Stimulated activated naive CD4-positive, alpha-beta T cell (primary cell): Measurements from ENCODE around the gene UNC93A.
"Not testable (repeated sequence)": the region's sequence is repeated elsewhere in the genome, so short reads cannot be mapped to it uniquely, and the experiment has no call there.

ENCODE experiments used
- DNase-seq, 6 experiments: peaks; one replicate each; lab custom pipeline; 2025; lab: John Stamatoyannopoulos, UW

The UNC93A gene

DNA sequence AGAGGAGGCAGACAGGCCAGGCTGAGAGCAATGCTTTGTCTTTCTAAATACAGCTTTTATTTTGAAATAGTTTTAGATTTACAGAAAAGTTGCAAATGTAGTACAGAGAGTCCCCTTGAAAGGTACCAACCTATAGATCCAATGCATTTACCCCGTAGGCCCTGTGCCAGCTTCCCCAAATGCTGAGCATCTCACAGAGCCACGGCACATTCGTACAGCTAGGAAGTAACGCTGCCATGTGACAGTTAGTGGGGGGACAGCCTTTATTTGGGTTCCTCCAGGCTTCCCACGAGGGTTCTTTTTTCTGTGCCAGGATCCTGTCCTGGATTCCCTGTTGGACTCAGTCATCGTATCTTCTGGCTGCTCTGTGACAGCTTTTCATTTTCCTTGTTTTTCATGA, 20.6 kb downstream of the UNC93A start:
- DNase-seq, result not testable (repeated sequence)

DNA sequence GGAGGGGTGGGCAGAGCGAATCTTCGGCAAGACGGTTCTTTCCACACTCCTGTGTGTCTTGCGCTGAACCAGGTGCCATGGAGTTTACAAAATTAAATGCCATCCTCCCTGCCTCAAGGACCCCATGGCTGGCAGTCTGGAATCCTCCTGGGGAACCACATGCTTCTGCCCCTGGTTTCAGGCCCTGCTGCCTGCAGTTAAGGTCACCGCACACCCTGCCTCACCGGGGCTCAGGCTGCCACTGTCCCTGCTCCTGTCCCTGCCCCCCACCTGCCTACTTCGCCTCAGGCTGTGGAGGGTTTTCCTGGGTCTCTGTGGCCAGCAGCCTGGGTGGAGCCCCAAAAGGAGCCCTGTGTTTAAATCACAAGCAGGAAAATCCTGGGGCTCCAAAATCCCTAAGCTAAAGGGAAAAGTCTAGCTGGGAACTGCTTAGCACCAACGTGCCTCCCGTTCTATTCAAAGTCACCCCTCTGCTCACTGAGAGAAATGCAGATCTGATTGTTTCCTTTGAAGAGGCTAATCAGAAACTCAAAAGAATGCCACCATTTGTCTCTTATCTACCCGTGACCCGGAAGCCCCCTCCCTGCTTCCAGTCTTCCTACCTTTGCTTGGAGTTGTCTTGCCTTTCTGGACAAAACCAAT, 23.2 kb downstream of the UNC93A start:
- DNase-seq, result no peak

DNA sequence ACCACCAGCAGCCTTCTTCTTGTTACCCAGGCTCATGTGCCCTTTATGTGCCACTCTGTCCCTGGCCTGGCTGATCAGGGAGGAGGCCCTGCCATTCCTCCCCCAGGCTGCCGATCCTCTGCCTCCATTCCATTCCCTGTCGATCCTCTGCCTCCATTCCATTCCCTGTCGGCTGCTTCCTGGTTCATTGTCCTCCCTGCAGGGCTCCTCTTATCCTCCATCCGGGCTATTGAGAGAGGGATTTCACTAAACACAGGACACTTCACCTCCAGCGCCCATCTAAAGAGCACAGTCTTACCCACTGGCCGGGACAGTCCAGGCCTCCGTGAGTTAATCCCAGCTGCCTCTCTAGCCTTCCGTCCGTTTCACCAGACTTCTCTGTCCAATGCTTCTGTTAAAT, 26.1 kb downstream of the UNC93A start:
- DNase-seq, result no peak

DNA sequence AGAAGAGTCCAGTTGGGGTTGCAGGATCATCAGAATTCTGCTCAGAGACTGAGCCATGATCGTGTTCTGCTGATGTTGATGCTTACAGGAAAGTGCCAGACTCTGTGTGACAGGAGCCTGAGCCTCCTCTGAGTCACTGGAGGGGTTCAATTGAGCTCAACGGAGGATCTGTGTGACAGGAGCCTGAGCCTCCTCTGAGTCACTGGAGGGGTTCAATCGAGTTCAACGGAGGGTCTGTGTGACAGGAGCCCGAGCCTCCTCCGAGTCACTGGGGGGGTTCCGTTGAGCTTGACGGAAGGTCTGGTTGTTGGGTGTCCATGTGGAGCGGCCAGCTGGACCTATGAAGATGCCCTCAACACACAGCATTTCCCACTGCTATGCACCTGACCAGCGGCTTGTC, 27.2 kb downstream of the UNC93A start:
- DNase-seq, result not testable (repeated sequence)

DNA sequence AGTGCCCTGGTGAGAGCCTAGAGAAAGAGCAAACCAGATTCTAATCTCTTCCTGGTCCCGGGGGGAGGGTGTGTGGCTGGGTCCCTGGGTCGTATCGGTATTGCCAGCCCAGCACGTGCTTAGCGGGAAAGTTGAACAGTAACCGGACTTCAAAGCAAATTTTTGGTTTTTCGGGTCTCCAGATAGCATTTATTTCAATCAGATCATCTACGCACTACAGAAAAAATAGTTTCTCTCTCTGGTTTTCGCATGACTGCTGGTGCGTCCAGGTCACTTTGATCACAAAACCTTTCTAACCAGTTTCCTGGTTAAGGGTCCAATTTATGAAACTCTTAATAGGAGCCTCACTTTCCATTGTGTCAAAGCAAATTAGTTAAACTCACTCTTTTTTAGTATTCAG, 27.7 kb downstream of the UNC93A start:
- DNase-seq, result not testable (repeated sequence)

DNA sequence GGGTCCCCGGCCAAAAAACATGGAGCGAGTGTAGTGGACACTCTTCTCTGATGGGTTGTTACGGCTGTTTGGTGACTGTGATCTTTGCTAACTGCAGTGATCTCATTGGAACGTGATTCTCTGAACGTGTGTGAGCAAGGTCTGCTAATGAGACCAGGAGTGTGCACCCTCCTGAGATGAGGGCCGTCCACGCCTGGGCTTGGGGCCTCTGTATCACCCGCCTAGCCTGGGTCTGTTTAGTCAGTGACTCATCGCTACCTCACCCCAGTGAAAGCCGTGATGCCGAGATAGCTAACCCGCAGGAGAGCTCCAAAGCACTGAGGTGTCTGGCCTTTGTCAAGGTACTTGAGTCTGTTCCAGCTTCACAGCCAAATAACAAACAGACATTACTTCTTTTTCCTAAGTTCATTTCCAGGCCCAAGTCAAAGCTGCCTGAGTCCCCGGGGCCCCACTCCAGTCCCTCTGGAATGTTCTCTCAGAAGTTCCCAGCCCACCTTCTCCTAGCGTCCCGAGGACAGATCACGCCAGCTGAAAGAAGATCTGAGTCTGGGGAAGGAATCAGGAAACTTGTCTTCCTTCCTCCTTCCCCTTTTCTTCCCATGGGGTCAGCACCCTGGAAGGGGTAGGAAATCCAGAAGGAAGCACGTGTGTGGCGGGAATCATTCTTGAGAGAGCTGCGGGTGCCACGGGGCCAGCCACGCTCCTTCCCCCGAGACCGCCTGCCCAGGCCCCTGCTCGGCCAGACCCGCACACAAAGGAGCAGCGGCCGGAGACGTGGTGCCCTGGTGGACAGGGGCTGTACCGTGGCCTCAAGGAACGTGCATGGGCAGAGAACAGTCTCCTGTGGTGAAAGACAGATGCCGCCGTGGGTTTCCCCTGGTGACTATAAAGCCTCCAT, 29.0 kb downstream of the UNC93A start:
- not testable (repeated sequence) for DNase-seq

DNA sequence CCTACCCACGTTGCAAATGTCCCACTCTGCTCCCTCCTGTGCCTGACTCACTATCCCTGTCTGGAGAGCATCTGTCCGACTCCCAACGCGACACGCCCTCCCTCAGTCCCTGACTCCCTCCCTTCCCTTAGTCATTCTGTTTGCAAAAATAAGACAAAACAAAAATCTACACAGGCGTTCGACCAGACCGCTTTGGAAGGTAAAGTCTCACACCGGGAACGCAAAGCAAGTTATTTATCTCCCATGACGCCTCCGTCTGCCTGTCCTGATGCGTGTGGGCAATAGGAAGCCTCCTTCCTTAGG, 29.6 kb downstream of the UNC93A start:
- DNase-seq, result not testable (repeated sequence)

DNA sequence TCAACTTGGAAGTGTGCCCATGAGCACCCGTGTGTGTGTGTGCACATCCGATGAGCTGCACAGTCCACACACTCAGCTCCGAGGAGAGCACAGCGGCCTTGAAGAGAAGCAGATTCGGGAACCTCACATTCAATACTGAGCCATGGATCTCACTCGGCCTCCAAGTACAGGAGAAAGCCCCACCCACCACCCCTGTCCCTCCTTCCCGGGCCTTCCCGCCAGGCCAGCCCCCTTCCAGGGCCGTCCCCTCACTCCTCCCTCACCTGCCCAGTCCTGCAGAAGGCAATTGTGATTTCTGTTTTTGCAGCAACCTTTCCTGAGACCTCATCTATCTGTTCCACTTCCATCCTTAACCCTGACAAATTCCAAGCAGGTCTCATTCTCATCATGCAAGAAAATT, 30.1 kb downstream of the UNC93A start:
- DNase-seq, result not testable (repeated sequence)

DNA sequence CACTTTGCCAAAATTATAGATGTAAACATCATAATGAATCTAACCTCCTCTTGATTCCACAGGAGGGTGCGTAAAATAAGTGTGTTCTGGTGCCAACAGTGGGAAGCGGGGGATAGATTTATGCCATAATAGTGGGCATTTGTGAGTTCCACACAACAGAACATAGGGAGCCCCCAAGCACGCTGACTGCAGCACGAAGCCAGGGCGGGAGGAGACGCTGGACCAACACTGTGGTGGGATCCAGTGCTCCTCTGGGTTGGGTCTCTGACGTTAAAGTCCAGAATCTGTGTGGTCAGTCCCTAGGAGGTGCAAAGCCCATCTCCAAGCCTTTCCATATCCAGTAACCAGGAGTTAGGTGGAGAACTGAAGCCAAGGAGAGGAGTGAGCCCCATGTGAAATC, 32.0 kb downstream of the UNC93A start:
- DNase-seq, result no peak

DNA sequence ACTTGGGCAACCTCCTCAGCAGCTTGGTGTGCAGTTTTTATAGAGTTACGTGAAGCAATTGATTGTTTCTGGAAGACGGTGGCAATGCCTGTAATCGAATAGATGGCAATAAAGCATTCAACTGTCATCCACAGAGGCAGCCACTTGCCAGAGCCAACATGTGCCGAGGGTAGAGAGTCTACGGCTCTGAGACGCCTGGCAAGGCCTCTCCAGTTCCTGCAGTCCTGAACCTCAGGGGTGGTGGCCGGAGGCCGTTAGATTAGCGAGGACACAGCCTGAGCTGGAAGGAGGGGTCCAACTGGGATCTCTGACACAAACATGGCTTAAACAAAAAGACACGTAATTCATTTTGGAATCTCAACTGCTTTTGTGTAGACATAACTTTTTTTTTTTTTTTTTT, 33.0 kb downstream of the UNC93A start:
- DNase-seq, result no peak

DNA sequence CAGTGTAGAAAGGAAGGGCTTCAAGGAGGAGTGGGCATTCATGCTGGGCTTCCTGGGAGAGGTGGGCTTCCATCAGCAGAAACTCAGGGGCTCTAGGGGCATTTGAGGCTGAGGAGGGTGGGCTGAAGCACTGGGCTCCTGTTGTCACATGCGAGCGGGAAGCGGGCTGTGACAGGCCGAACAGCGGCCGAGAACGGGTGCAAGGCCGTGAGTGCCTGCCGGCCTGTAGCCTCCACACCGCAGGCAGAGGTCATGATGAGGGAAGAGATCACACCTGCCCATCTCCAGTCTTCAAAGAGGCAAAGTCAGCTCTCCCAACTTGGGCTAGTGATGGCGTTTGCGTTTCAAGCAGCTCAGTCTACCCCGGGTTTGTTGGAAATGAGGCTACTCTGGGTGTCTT, 34.7 kb downstream of the UNC93A start:
- no peak for DNase-seq

DNA sequence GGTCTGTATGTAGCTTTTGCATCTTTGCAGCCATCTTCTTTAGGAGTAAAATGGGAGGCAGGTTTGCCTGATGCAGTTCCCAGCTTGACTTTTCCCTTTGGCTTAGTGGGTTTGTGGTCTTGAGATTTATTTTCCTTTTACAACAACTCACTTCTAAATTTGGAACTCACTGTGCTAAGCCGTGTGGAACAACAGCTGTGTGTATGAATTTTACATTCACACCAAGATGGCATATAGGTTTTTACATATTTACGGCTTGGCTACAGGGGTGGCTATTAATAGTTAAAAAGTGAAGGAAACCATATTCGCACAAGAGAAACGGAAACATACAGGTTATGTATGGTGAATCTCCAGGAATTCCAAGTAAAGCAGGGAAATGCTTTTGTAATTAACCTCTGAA, 36.3 kb downstream of the UNC93A start:
- DNase-seq, result no peak

DNA sequence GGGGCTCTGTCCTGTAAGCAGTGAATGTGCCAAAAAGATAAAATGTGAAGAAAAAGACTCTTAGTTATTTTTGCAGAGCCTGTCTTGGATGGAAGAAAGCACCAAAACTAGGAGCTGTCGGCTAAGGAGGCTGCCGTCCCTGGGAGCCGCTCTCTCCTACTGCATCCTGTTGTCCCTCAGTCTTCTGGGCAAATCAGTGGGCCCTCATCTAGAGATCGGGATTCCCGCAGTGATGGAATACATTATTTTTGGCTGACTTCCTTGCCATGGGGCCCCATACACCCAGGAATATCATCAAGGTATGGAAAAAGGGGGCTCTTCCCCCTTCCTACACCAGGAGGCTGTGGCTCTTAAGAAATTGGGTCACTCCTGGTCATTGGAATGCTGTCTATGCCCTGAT, 37.0 kb downstream of the UNC93A start:
- DNase-seq, result no peak

DNA sequence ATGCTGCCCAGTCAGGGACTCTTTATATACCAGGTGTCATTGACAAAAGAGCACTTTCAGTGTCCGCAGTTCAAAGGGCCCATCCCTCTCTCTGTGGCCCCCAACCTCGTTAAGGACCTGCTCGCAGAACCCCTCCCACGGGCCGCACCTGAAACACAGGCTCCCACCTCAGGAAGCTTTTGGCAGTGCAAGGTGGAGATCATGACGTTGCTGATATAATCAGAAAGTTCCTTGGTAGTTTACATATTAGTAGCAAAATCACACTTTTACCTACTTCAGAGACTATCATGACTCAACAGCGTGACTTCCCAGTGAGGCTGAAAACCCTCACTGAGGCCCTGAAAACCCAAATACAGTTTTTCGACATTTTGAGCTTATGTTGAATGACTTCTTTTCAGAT, 37.9 kb downstream of the UNC93A start:
- no peak for DNase-seq

DNA sequence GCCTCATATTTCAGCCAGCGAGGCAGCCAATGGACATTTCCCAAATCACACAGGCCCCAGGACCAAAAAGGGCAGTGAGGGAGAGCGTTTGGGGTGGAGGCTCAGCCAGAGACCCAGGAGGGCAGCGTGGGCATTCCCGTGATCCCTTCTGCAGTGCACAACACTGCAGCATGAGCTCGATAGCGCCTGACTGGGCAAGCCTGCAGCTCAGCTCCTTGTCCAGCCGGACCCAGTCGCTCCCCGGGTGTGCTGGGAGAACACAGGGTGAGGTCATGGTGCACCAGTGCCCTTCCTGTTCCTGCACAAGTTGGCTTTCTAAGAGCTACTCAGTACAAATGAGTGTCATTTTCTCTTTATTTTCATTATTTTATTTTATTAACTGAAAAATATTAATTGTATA, 39.6 kb downstream of the UNC93A start:
- DNase-seq, result no peak

DNA sequence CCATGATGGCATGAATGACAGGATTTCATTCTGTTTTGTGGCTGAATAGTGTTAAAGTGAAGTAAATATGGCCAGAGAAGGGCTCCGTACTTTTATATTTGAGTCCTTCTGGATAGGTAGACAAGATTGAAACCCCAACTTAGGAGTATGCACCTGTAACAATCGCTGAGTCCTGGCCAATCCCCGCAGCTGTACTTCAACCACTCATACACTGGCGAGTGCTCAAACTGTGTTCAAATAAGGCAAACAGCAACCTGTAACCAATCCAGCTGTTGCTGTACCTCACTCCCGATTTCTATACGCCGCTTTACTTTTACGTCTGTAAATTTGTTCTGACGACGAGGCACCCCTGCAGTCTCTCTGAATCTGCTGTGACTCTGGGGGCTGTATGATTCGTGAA, 40.5 kb downstream of the UNC93A start:
- DNase-seq, result no peak

DNA sequence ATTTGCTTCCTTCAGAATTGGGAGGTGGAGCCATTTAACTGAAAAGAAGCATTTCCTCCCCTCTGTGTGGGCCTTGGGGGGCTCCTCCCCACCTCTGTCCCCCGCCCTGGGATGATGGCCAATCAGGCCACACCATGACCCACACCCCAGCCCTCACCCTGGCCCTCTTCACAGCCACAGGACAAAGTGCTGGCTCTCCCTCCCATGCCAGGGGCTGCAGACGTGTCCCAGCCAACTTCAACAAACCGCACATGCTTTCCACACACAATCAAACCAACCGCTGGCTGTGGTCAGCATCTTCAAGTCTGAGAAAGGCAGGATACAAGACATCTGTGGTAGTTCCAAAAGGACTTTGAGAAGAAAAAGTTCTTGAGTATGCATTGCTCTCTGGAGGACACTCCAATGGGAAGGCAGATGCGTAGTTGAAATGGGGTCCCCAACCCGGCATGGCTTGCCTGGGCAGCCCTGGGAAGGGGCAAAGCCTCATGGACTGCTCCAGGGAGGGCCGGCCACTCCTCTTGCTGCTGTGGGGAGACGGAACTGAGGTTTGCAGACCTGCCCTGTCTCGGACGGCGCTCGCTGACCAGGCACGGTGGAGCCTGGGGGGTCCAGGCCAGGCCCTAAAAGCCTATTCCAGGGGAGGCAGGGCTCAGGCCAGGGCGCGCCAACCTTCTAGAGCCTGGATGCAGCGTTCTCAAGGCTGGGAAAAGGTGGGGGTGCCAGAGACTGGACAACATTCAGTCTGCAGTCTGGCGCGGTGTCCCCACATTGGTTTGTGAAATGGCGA, 45.9 kb downstream of the UNC93A start:
- DNase-seq, result no peak

DNA sequence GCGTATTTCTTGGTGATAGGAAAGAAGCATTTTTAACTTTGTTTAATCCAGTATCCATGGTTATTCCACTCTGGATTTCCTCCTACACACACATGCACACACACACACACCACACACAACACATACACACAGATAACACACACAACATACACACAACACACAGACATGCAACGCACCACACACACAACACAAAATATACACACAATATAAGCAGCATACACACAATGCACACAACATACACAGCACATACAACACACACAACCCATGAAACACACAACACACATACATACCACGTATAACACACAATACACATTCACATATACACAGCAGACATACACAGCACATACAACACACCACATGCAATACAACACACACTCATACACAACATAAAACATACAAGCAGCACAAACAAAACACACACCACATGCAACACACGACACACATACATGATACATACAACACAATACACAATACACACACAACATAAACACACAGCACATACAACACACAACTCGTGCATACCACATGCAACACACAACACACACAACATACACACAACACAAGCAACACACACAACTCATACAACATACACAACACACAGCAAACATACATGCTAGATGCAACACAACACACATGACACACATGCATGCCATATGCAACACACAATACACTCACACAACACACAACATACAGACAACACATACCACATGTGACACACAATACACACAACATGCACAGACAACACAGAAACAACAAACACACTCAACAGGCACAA, 46.7 kb downstream of the UNC93A start:
- no peak for DNase-seq

DNA sequence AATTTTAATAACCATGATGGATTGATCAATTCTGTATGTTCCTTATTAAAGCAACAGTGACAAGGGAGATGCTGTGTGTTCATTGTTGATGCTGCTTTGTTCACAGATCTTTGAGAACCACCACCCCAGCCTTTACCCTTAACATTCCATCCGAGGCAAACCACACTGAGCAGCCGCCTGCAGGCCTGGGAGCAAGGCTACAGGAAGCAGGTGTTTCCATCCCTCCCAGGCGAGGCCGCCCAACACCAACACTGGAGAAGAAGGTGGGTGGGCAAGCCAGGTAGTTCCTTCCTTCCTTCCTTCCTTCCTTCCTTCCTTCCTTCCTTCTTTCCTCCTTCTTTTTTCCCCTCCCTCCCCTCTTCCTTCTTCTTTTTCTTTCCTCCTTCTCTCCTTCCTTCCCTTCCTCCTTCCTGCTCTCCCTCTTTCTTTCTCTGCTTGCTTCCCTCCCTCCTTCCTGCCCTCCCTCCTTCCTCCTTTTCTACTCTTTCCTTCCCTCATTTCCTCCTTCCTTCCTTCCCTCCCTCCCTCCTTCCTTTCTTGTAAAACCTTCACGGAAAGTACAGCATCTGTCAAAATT, 47.5 kb downstream of the UNC93A start:
- DNase-seq, result no peak

DNA sequence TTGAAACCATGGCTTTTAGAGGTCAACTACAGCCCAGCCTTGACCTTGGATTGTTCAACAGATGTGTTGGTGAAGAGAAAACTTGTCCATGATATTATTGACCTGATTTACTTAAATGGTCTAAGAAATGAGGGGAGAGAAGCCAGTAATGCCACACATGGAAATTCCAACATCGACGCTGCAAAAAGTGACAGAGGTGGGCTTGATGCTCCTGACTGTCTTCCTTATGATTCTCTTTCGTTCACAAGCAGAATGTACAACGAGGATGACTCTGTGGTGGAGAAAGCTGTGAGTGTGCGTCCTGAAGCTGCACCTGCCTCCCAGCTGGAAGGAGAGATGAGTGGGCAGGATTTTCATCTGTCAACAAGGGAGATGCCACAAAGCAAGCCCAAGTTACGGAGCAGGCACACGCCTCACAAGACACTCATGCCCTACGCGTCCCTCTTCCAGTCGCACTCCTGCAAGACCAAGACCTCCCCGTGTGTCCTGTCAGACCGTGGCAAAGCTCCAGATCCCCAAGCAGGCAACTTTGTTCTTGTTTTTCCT, 50.0 kb downstream of the UNC93A start:
- DNase-seq, result no peak
